ENCODE results near the gene MARCHF10. TPM values are rescaled to one million over a fixed set of nuclear protein-coding genes. Genes with fewer than 3 reads are reported as not detected.

Gene MARCHF10
- total and polyA plus RNA-seq, 2 experiments from 2014 or later = not detected

DNA sequence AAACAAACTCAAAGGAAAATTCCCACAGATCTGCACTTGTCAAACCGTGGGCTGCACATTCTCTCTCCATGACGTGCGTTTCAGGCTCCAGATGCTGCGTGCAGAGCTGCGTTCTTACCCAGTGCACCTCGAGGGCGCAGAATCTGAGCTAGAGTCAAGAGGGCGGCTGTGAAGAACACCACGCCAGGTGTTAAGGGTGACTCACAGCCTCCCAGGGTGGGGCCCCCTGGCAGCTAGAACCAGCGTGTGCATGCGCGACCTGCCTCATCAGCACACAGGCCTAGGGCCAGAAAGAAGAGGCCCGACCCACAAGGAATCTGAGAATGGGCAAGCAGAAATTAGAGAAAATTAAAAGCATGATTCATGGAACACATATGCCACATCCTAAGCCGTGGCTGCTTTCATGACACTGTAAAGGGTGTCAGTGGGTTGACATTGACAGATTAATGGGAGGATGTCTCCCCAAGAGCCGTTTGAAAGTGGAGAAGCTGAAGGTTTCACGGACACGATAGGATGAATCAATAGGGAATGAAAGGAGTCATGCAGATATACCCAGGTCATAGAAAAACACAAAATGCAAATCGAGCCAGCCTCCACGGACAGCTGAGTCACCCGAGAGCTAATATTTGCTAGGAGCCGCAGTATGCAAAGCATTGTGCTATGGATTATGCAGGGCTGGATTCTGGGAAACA lies 29.0 kb downstream of the MARCHF10 start:
- Histone ChIP-seq H2AFZ (peak overlapping the region; percentile 7), H3K4me1 (ENCODE audit: insufficient read depth) (peaks cover 11% of the 10 kb centered on the region), H3K4me3 (no peak overlapping the region), H3K36me3 (replicated peaks; ENCODE audit: insufficient read depth, low read depth) (no peaks in the 10 kb centered on the region), H3K9me3 (ENCODE audit: low read depth) (no peaks in the 10 kb centered on the region), H4K20me1 (ENCODE audit: insufficient read depth, poor library complexity, severe bottlenecking) (no peaks in the 10 kb centered on the region), H3K4me2 (peak overlapping the region; percentile 16), H3K9me2 (replicated peaks; ENCODE audit: insufficient read depth) (no peaks in the 10 kb centered on the region), H3K79me2 (no peaks in the 10 kb centered on the region), H3K27ac (peak overlapping the region; percentile 75), H3K27me3 (no peaks in the 10 kb centered on the region)
- WGBS (ENCODE audit: low lambda C conversion rate, missing lambda C conversion rate) = 50% methylated on average over 21 of the region's 21 CpGs
- TF ChIP-seq, protein P1, sequence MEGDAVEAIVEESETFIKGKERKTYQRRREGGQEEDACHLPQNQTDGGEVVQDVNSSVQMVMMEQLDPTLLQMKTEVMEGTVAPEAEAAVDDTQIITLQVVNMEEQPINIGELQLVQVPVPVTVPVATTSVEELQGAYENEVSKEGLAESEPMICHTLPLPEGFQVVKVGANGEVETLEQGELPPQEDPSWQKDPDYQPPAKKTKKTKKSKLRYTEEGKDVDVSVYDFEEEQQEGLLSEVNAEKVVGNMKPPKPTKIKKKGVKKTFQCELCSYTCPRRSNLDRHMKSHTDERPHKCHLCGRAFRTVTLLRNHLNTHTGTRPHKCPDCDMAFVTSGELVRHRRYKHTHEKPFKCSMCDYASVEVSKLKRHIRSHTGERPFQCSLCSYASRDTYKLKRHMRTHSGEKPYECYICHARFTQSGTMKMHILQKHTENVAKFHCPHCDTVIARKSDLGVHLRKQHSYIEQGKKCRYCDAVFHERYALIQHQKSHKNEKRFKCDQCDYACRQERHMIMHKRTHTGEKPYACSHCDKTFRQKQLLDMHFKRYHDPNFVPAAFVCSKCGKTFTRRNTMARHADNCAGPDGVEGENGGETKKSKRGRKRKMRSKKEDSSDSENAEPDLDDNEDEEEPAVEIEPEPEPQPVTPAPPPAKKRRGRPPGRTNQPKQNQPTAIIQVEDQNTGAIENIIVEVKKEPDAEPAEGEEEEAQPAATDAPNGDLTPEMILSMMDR (IDR thresholded peaks at IDR 0.05; ENCODE audit: poor library complexity) = no peak
- TF ChIP-seq EZH2 (IDR thresholded peaks at IDR 0.05; ENCODE audit: borderline replicate concordance) = no peak
- DNase-seq (ENCODE audit: low spot score) = peak; percentile 88

DNA sequence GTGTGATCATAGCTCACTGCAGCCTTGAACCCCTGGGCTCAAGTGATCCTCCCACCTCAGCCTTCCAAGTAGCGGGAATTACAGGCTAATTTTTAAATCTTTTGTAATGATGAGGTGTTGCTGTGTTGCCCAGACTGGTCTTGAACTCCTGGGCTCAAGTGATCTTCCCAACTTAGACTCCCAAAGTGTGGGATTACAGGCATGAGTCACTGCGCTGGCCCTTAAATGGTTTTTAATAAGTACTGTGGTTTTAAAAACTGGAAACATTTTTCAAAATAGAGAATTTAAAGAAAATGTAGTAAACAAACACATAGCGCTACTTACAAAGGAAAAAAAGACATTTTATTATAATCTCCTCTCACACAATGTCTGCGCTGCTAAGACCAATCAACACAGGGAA lies 32.2 kb downstream of the MARCHF10 start:
- TF ChIP-seq EZH2 (IDR thresholded peaks at IDR 0.05; ENCODE audit: borderline replicate concordance) = no peak
- no peaks in the 10 kb centered on the region for H3K27me3 ChIP-seq
- no peak overlapping the region for H3K27ac ChIP-seq
- no peak overlapping the region for H3K4me3 ChIP-seq
- peaks cover 11% of the 10 kb centered on the region for H3K4me1 ChIP-seq (ENCODE audit: insufficient read depth)
- no peaks in the 10 kb centered on the region for H3K9me2 ChIP-seq (replicated peaks; ENCODE audit: insufficient read depth)
- H3K79me2 ChIP-seq = no peaks in the 10 kb centered on the region
- no peaks in the 10 kb centered on the region for H4K20me1 ChIP-seq (ENCODE audit: insufficient read depth, poor library complexity, severe bottlenecking)
- no peak for DNase-seq (ENCODE audit: low spot score)
- H3K9me3 ChIP-seq (ENCODE audit: low read depth) = no peaks in the 10 kb centered on the region
- no peak overlapping the region for H2AFZ ChIP-seq
- WGBS (ENCODE audit: low lambda C conversion rate, missing lambda C conversion rate) = 86% methylated on average over 4 of the region's 4 CpGs
- no peak overlapping the region for H3K4me2 ChIP-seq
- H3K36me3 ChIP-seq (replicated peaks; ENCODE audit: insufficient read depth, low read depth) = no peaks in the 10 kb centered on the region

DNA sequence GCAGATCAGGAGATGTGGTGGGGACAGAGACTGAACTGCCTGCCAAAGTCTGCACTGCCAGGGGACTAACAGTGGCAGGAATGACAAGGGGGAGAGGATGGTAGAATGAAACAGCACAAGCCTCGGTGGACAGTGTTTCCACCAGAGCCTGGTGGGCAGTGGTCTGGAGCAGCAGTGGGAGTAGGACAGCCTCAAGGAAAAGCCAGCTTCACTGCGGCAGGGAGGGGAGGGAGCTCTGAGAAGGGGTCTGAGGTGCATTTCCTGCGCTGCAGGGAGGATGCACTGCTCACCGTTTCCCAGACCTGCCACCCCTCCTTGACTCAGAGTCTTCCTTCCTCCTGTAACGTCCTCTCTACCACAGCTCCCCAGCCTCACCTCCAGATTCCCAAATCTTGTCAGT lies 33.8 kb downstream of the MARCHF10 start:
- Histone ChIP-seq H3K4me1 (ENCODE audit: insufficient read depth) (peaks cover 6% of the 10 kb centered on the region), H3K4me2 (no peak overlapping the region), H3K27ac (no peak overlapping the region), H2AFZ (no peak overlapping the region), H3K9me2 (replicated peaks; ENCODE audit: insufficient read depth) (no peaks in the 10 kb centered on the region), H3K4me3 (no peak overlapping the region), H3K27me3 (no peaks in the 10 kb centered on the region), H3K36me3 (replicated peaks; ENCODE audit: insufficient read depth, low read depth) (no peaks in the 10 kb centered on the region), H3K9me3 (ENCODE audit: low read depth) (no peaks in the 10 kb centered on the region), H4K20me1 (ENCODE audit: insufficient read depth, poor library complexity, severe bottlenecking) (no peaks in the 10 kb centered on the region), H3K79me2 (no peaks in the 10 kb centered on the region)
- no peak for DNase-seq (ENCODE audit: low spot score)
- 64% methylated on average over 5 of the region's 5 CpGs for WGBS (ENCODE audit: low lambda C conversion rate, missing lambda C conversion rate)
- TF ChIP-seq EZH2 (IDR thresholded peaks at IDR 0.05; ENCODE audit: borderline replicate concordance) = no peak
- TF ChIP-seq, protein P1 (IDR thresholded peaks at IDR 0.05; ENCODE audit: poor library complexity) = no peak
- no peak for TF ChIP-seq EZH2phosphoT487 (IDR thresholded peaks at IDR 0.05; ENCODE audit: low read depth, severe bottlenecking, unreplicated experiment)

DNA sequence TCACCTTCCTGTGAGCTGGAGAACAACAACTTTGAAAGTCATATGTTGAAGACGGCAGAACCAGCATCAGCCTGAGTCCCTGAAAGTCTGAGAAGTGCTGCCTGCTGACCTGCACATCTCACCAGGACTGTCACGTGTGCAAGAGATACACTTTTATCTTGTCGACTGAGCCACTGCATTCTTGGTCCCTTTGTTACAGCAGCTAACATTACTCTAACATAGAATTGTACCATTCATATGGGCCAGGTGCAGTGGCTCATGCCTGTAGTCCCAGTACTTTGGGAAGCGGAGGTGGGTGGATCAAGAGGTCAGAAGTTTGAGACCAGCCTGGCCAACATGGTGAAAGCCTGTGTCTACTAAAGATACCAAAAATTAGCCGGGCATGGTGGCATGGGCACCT lies 40.1 kb downstream of the MARCHF10 start:
- H2AFZ ChIP-seq = no peak overlapping the region
- no peak for TF ChIP-seq EZH2 (IDR thresholded peaks at IDR 0.05; ENCODE audit: borderline replicate concordance)
- TF ChIP-seq EZH2phosphoT487 (IDR thresholded peaks at IDR 0.05; ENCODE audit: low read depth, severe bottlenecking, unreplicated experiment) = no peak
- TF ChIP-seq, protein P1 (IDR thresholded peaks at IDR 0.05; ENCODE audit: poor library complexity) = no peak
- H3K27me3 ChIP-seq = no peaks in the 10 kb centered on the region
- H3K27ac ChIP-seq = no peak overlapping the region
- H4K20me1 ChIP-seq (ENCODE audit: insufficient read depth, poor library complexity, severe bottlenecking) = no peaks in the 10 kb centered on the region
- no peaks in the 10 kb centered on the region for H3K79me2 ChIP-seq
- no peaks in the 10 kb centered on the region for H3K36me3 ChIP-seq (replicated peaks; ENCODE audit: insufficient read depth, low read depth)
- no peak for DNase-seq (ENCODE audit: low spot score)
- H3K4me3 ChIP-seq = no peak overlapping the region
- no peaks in the 10 kb centered on the region for H3K9me2 ChIP-seq (replicated peaks; ENCODE audit: insufficient read depth)
- no peak overlapping the region for H3K4me2 ChIP-seq
- 91% methylated on average over 5 of the region's 5 CpGs for WGBS (ENCODE audit: low lambda C conversion rate, missing lambda C conversion rate)
- no peaks in the 10 kb centered on the region for H3K9me3 ChIP-seq (ENCODE audit: low read depth)
- H3K4me1 ChIP-seq (ENCODE audit: insufficient read depth) = no peaks in the 10 kb centered on the region

Data from hepatocyte (in vitro differentiated cells).